ENCODE results near the gene RPS6KA5.

DNA sequence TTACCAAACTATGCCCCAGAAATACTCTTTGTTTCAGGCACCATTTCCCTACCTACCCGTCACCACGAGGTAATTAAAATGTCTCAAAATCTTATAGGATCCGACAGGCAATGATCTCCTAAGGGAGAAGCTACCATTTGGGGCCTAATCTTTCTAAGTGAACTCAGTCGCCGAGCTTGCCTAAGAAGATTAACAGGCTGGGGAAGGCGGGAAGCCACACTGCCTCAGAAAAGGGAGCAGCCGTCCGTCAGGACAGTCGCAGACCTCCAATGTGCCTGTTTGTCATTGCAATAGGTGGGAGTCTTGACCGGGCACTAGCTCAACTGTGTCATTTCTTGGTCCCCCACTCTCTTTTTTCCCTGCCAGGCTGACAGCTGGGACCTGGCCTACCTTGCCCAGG is 248.8 kb downstream of the RPS6KA5 start:
- TF ChIP-seq, protein P1, sequence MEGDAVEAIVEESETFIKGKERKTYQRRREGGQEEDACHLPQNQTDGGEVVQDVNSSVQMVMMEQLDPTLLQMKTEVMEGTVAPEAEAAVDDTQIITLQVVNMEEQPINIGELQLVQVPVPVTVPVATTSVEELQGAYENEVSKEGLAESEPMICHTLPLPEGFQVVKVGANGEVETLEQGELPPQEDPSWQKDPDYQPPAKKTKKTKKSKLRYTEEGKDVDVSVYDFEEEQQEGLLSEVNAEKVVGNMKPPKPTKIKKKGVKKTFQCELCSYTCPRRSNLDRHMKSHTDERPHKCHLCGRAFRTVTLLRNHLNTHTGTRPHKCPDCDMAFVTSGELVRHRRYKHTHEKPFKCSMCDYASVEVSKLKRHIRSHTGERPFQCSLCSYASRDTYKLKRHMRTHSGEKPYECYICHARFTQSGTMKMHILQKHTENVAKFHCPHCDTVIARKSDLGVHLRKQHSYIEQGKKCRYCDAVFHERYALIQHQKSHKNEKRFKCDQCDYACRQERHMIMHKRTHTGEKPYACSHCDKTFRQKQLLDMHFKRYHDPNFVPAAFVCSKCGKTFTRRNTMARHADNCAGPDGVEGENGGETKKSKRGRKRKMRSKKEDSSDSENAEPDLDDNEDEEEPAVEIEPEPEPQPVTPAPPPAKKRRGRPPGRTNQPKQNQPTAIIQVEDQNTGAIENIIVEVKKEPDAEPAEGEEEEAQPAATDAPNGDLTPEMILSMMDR (IDR thresholded peaks at IDR 0.05), result no peak
- no peak for TF ChIP-seq POLR2A (IDR thresholded peaks at IDR 0.05)

Measured in breast epithelium (tissue), 3 donors.